GM20431 (cell line): Measurements from ENCODE around the gene KCNMA1.

ENCODE experiments used
- in situ Hi-C: fragments of 300-500 bp; cut with MseI, MboI; formaldehyde crosslinking; loops from one replicate; pipeline ENCODE4 v1.15.0; 2020; ENCODE audit warnings: low sequenced_read_pairs; ENCODE audit not compliant: unreplicated experiment

The KCNMA1 gene

GRCh38 chr10:77392851-77393250 is 244.8 kb downstream of the KCNMA1 start:
- in situ Hi-C loops, result loop anchor here (25.0 kb wide), 1 partner anchor 244 kb away; the partner anchor contains the start of gene KCNMA1

- in situ Hi-C loops, result loop anchor here (25.0 kb wide), 1 partner anchor 245 kb away; the partner anchor contains the start of gene KCNMA1
Measured at GRCh38 chr10:77392236-77392721, 245.3 kb downstream of the KCNMA1 start.

GRCh38 chr10:77391605-77392235 is 245.9 kb downstream of the KCNMA1 start:
- in situ Hi-C loops, result loop anchor here (25.0 kb wide), 1 partner anchor 246 kb away; the partner anchor contains the start of gene KCNMA1

GRCh38 chr10:77390481-77390891 is 247.1 kb downstream of the KCNMA1 start:
- in situ Hi-C loops, result loop anchor here (25.0 kb wide), 1 partner anchor 247 kb away; the partner anchor contains the start of gene KCNMA1

DNA sequence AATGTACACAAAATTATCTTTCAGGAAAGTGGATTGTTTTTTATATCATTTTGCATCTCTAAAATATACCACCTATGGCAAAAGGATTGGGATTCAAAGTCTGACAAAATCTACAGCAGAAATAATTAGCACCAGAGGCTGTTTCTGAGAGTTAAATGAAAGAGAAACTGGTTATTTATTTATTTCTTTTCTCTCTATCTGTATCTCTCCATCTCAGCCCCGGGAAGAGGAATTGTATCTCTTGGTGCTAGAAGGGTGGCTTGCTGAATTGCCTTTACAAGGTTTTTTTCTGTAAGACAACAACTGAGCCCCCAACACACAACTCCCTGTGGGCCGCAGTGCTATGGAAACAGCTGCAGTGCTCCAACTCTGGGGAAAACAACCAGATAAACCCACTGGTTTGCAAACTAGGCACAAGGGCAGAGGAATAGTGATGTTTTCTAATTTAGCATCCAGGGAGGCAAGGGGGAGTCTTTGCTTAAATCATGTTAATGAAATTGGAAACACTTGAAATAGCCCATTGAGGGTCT is 249.0 kb downstream of the KCNMA1 start:
- in situ Hi-C loops, result loop anchor here (25.0 kb wide), 1 partner anchor 249 kb away; the partner anchor contains the start of gene KCNMA1

GRCh38 chr10:77387701-77388100 is 249.9 kb downstream of the KCNMA1 start:
- in situ Hi-C loops, result loop anchor here (25.0 kb wide), 1 partner anchor 250 kb away; the partner anchor contains the start of gene KCNMA1

DNA sequence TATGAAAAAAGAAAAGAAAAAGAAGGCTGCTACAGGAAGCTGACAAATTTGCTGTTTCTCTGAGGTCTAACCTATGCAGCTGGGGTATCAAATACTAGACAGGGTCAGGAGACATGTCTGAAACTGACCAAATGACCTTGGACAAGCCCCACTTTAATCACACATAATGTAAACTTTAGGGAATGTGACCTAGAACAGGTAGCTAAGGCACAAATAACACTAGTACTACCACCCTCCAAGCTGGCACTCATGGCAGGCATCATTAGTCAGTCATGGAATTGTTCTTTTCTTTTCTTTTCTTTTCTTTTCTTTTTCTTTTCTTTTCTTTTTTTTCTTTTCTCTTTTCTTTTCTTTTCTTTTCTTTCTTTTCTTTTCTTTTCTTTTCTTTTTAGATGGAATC is 250.4 kb downstream of the KCNMA1 start:
- in situ Hi-C loops, result loop anchor here (25.0 kb wide), 1 partner anchor 250 kb away; the partner anchor contains the start of gene KCNMA1

DNA sequence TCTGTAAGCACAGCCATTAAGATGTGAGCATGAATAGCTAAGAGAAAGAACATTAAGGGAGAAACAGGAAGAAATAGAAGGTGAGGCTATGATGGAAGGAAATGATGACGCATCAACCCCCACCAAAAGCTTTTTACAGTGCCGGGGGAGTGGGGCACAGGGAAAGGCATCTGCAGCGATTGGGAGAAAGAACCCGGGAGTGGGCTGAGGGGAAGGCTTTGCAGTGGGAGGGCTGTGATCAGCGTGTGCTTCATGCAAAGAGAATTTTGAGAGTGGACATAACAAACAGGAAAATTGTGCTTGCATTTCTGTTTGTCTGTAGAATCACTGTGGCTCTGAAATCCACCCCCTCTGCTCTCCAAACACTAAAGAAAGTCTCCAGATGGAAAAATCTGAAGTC is 250.8 kb downstream of the KCNMA1 start:
- in situ Hi-C loops, result loop anchor here (25.0 kb wide), 1 partner anchor 250 kb away; the partner anchor contains the start of gene KCNMA1

- in situ Hi-C loops, result loop anchor here (25.0 kb wide), 1 partner anchor 251 kb away; the partner anchor contains the start of gene KCNMA1
Measured at GRCh38 chr10:77386365-77386764, 251.2 kb downstream of the KCNMA1 start.

- in situ Hi-C loops, result loop anchor here (25.0 kb wide), 1 partner anchor 252 kb away; the partner anchor contains the start of gene KCNMA1
Measured at GRCh38 chr10:77385315-77385714, 252.3 kb downstream of the KCNMA1 start.

- in situ Hi-C loops, result loop anchor here (25.0 kb wide), 1 partner anchor 253 kb away; the partner anchor contains the start of gene KCNMA1
Measured at GRCh38 chr10:77383861-77384553, 253.6 kb downstream of the KCNMA1 start.

GRCh38 chr10:77381750-77382149 is 255.9 kb downstream of the KCNMA1 start:
- in situ Hi-C loops, result loop anchor here (25.0 kb wide), 1 partner anchor 256 kb away; the partner anchor contains the start of gene KCNMA1

- in situ Hi-C loops, result loop anchor here (25.0 kb wide), 1 partner anchor 257 kb away; the partner anchor contains the start of gene KCNMA1
Measured at GRCh38 chr10:77380723-77381122, 256.9 kb downstream of the KCNMA1 start.

- in situ Hi-C loops, result loop anchor here (25.0 kb wide), 1 partner anchor 257 kb away; the partner anchor contains the start of gene KCNMA1
Measured at GRCh38 chr10:77380191-77380590, 257.4 kb downstream of the KCNMA1 start.

- in situ Hi-C loops, result loop anchor here (25.0 kb wide), 1 partner anchor 259 kb away; the partner anchor contains the start of gene KCNMA1
Measured at GRCh38 chr10:77378366-77379349, 258.9 kb downstream of the KCNMA1 start.

- in situ Hi-C loops, result loop anchor here (25.0 kb wide), 1 partner anchor 259 kb away; the partner anchor contains the start of gene KCNMA1
Measured at GRCh38 chr10:77377678-77378352, 259.8 kb downstream of the KCNMA1 start.

DNA sequence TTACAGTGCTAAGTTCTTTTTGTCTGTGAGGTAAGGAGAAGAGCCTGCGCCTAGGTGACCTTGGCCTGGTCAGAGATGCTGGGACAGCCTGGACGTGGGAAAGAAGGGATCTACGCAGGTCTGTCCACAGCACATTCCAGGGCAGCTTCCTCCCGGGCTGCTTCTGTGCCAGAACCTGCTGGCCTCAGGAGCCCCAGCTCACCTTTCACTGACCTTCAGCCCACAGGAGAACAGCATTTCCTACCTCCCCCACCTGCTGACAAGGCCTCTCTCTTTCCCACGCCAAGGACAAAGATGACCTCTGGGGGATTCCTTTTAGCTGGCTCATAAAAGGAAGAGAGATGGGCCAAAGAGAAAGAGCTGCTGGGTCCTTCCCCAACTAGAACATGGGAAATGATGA is 260.6 kb downstream of the KCNMA1 start:
- in situ Hi-C loops, result loop anchor here (25.0 kb wide), 1 partner anchor 260 kb away; the partner anchor contains the start of gene KCNMA1

- in situ Hi-C loops, result no loop called here
Measured at GRCh38 chr10:77374189-77374656, 263.4 kb downstream of the KCNMA1 start.
